WTC11 (cell line): ENCODE measurements around the gene NDUFS2.

Experiments used
- MAX ChIP-seq: sonication (generic); formaldehyde crosslinking; IDR thresholded peaks from 2 replicates; pipeline ENCODE4 v1.8.0; 2022; ENCODE audit warnings: mild to moderate bottlenecking, missing genetic modification reagents
- TF ChIP-seq, protein P1 (sequence below): fragments of 200-600 bp; IDR thresholded peaks from 2 replicates; pipeline ENCODE4 v1.8.0; 2022; ENCODE audit warnings: antibody characterized with exemption

DNA sequence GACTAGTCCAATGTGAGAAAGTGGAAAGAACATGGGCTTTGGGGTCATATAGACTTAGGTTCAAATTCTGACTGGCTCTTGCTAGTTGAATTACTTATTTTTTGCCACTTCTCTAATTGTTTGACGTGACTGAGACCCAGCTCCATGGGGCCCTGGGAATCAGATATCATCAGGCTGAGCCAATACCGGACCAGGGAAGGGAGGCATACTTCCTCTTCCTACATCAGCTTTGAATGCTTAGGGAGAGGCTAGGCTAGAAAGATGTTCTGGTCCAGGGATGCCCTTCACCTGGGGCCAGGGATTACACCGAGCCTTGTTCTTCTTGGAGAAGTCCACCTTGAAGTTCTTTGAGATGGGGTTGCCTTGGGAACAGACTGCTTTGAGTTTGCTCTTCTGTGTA, 39.5 kb downstream of the NDUFS2 start:
- TF ChIP-seq MAX: no peak
- TF ChIP-seq, protein P1, sequence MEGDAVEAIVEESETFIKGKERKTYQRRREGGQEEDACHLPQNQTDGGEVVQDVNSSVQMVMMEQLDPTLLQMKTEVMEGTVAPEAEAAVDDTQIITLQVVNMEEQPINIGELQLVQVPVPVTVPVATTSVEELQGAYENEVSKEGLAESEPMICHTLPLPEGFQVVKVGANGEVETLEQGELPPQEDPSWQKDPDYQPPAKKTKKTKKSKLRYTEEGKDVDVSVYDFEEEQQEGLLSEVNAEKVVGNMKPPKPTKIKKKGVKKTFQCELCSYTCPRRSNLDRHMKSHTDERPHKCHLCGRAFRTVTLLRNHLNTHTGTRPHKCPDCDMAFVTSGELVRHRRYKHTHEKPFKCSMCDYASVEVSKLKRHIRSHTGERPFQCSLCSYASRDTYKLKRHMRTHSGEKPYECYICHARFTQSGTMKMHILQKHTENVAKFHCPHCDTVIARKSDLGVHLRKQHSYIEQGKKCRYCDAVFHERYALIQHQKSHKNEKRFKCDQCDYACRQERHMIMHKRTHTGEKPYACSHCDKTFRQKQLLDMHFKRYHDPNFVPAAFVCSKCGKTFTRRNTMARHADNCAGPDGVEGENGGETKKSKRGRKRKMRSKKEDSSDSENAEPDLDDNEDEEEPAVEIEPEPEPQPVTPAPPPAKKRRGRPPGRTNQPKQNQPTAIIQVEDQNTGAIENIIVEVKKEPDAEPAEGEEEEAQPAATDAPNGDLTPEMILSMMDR: no peak
